DOHH2 (cell line): ENCODE results near the gene PPP4R4.

Source experiments
- EZH2phosphoT487 ChIP-seq: fragments of 200-600 bp; sonication (generic); IDR thresholded peaks from 2 replicates; pipeline ENCODE4 v1.6.1; 2017; ENCODE audit warnings: borderline replicate concordance, mild to moderate bottlenecking, antibody characterized with exemption, low read length, moderate library complexity, mixed read lengths
- TF ChIP-seq, protein P1 (sequence below): fragments of 200-600 bp; sonication (generic); IDR thresholded peaks from one replicate; pipeline ENCODE4 v1.5.1; 2014; ENCODE audit warnings: antibody characterized with exemption, mild to moderate bottlenecking, low read depth, low read length; ENCODE audit not compliant: poor library complexity, severe bottlenecking

DNA sequence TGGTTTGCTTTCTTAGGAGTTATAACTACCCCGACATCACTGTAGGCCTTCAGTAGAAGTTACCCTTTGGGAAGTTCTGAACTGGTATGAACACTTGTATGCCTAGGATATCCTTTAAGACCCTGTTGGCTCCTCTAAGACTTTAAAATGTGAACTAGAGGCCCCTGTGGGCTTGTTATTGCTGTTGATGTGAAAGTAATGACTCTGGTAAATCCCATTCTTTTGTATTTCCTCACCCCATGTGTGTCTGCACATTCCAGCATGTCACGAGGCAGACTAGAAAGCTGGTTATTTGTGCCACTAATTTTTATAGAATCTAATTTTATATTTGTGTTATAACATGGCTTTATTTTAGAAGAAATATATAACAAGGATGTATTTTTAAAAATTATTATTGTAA lies 70.1 kb downstream of the PPP4R4 start:
- TF ChIP-seq, protein P1, sequence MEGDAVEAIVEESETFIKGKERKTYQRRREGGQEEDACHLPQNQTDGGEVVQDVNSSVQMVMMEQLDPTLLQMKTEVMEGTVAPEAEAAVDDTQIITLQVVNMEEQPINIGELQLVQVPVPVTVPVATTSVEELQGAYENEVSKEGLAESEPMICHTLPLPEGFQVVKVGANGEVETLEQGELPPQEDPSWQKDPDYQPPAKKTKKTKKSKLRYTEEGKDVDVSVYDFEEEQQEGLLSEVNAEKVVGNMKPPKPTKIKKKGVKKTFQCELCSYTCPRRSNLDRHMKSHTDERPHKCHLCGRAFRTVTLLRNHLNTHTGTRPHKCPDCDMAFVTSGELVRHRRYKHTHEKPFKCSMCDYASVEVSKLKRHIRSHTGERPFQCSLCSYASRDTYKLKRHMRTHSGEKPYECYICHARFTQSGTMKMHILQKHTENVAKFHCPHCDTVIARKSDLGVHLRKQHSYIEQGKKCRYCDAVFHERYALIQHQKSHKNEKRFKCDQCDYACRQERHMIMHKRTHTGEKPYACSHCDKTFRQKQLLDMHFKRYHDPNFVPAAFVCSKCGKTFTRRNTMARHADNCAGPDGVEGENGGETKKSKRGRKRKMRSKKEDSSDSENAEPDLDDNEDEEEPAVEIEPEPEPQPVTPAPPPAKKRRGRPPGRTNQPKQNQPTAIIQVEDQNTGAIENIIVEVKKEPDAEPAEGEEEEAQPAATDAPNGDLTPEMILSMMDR: no peak
- no peak for TF ChIP-seq EZH2phosphoT487
